RCC 7860 (cell line): ENCODE results near the gene GATA3.

Source experiments
- DNase-seq: peaks from one replicate; pipeline ENCODE4 v3.0.0-alpha.2; 2015; ENCODE audit warnings: low spot score
- FAIRE-seq: peaks from 2 replicates; lab custom pipeline; 2012; peaks lifted over from hg19 to GRCh38; lab: Jason Lieb, UNC

GATA3 gene

GRCh38 chr10:8063128-8063908 lies 8.8 kb downstream of the GATA3 start:
- FAIRE-seq (no peak), DNase-seq (no peak)

DNA sequence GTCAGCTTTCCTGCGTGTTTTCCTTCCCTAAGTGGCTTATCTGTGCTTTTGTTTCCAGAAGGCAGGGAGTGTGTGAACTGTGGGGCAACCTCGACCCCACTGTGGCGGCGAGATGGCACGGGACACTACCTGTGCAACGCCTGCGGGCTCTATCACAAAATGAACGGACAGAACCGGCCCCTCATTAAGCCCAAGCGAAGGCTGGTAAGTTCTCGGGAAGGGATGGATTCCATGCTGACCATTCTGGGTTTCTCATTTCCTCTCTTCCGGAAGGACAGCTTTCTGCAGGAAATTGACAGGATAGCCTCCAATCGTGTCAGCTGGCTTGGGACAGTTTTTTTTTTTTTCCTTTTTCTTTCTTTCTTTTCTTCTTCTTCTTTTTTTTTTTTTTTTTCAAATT lies 9.4 kb downstream of the GATA3 start:
- no peak for FAIRE-seq
- no peak for DNase-seq

GRCh38 chr10:8064436-8064835 lies 9.9 kb downstream of the GATA3 start:
- FAIRE-seq, result no peak

DNA sequence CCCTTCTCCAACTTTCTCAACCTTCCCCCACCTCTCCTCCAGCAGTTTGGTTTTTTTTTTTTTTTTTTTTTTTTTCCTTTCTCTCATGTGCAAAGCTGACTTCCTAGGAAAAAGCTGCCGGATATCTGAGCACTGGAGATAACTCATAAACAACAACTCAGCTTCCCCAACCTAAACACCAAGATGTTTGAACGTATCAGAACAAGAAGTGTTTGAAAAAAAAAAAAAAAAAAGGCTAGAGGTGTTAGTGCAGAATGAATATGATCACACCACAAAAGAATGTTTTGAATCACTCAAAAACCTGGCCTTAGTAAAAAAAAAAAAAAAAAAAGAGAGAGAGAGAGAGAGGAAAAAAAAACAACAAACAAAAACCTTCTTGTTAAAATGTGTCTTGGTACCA lies 11.2 kb downstream of the GATA3 start:
- DNase-seq (no peak), FAIRE-seq (peak; percentile 56)

More at GRCh38 chr10:8064436-8064835, 9.9 kb downstream of the GATA3 start:
- DNase-seq, result no peak

DNA sequence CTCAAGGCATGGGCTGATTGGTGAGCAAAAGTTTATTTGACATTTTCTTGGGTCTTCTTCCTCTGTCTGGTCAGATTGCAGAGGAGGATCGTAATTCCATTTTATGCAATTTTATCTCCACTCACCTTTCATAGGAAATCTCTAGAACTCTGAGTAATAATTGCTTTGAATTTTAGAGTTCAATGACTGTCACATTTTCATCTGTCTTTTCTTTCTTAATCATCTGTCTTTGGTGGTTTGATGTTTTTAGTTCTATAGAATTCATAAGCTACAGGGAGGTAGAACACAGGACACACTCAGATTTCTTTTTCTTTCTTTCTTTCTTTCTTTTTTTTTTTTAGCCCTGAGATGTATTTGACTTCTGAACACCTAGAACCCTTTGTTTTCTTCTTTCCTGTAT lies 11.6 kb downstream of the GATA3 start:
- FAIRE-seq (no peak), DNase-seq (no peak)

GRCh38 chr10:8066797-8067196 lies 12.3 kb downstream of the GATA3 start:
- FAIRE-seq, result no peak
- DNase-seq, result no peak

DNA sequence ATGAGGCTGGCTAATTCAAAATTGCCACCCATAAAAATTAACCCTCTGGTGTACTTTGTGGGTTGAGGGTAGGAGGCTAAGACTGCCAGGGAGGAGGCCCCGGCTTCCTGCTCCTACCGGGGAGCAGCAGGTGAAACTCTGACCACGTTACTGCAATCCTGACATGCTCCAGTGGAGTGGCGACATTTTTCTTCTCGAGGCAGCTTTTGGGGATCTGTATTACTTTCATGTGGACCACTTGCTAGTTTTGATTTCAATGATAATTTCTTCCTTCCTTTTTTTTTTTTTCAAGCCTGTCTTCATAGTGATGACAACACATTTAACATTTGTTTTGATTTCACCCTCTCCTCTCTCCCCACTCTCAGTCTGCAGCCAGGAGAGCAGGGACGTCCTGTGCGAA lies 14.6 kb downstream of the GATA3 start:
- FAIRE-seq (no peak), DNase-seq (no peak)

- FAIRE-seq, result no peak
- DNase-seq, result no peak
Measured at GRCh38 chr10:8069627-8070026, 15.1 kb downstream of the GATA3 start.

DNA sequence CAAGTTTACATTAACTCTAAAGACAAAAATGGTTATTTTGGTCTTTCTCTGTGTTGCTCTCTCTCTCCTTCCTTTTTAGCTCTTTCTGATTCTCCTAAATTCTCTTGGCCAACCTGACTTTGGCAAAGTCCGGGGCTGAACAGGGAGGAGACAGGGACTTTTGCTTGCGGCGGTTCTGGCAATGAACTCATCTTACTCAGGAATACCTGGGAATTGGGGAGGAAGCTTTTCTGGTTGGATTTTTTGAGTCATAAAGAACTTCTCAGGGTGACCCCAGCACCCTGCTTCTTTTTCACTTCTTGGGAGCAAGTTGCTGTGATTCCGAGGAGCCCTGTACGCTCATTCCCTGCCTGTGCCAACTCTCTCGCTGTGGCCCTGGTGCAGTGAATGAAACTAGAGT lies 16.0 kb downstream of the GATA3 start:
- DNase-seq (no peak), FAIRE-seq (no peak)

- no peak for FAIRE-seq
- no peak for DNase-seq
Measured at GRCh38 chr10:8071006-8071405, 16.5 kb downstream of the GATA3 start.

GRCh38 chr10:8071666-8072065 lies 17.2 kb downstream of the GATA3 start:
- FAIRE-seq, result no peak
- DNase-seq, result no peak

DNA sequence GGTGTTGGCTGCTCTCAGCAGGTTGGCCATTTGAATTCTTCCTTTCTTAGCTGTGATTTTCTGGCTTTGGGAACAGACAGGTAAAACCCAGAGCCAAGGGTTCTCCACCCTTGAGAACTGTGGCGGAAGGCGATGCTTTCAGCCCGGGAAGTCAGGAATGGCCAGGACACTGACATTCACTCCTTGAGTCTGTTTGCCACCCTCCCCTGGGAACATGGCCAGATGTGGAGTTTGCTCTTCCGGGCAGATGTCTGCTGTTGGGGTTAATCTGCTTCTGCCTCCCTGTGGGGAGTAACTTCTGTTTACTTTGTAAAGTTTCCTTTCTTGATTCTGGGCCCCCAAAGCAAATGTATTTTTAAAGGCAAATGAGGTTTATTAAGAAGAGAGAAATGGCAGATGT lies 17.7 kb downstream of the GATA3 start:
- DNase-seq, result no peak
- FAIRE-seq, result no peak

- FAIRE-seq (no peak), DNase-seq (no peak)
Measured at GRCh38 chr10:8073691-8074416, 19.4 kb downstream of the GATA3 start.

GRCh38 chr10:8074881-8075280 lies 20.4 kb downstream of the GATA3 start:
- FAIRE-seq (no peak), DNase-seq (no peak)

- DNase-seq (no peak), FAIRE-seq (no peak)
Measured at GRCh38 chr10:8075282-8076260, 21.1 kb downstream of the GATA3 start.

- no peak for DNase-seq
- no peak for FAIRE-seq
Measured at GRCh38 chr10:8076933-8077332, 22.4 kb downstream of the GATA3 start.

DNA sequence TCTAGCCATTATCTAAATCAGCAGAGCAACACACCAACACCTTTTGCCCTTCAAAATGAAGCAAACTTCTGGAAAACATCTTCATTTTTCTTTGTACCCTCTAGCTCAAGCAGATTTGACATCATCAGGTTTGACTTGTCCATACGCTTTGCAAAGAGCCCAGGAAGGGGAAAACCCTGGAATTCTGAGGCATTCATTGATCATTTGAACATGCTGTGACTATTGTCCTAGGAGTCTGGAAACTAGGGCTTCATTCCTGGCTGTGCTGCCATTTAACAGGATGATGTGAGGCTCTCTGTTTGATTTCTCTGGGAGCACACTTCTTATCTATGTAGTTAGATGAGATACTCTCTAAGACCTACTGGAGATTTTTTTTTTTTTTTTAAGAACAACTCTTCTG lies 23.5 kb downstream of the GATA3 start:
- FAIRE-seq, result no peak

DNA sequence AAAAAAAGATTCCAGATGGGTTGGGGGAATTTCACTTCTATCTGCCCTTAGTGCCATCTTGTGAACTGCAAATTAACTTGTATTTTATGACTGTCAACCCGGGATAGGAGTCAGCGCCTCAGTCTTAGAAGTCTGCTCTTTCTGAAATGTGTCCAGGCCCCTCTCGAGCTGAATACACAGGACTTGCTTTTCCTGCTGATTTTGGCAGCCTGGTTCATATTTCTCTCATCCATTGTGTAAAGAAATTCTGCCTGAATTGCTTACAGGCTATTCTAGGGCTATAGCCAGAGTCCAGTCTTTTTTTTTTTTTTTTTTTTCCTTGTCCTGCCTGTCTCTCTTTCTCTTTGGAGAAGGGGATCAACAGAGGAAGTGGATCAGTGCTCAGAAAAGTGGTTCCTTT lies 24.6 kb downstream of the GATA3 start:
- FAIRE-seq, result no peak
- DNase-seq, result no peak

More for the DNA sequence above, 23.5 kb downstream of the GATA3 start:
- DNase-seq, result no peak

DNA sequence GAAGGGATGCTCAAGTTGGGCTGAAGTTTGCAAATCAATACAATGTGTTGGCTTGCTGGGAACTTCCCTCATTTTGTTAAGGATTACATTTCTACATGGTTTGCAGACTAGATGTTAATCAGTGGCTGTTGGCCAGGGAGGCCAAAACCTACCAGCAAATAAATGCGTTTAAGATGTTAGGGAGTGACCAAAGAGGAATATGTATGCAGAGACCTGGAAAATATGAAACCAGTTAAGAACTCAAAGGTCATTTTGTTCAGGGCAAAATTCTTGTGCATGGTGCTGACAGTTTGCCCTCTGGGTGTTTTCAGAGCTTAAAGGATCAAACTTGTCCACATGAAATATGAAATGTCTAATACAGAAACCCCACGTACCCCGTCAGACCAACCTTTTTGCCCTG lies 30.3 kb downstream of the GATA3 start:
- FAIRE-seq, result no peak

DNA sequence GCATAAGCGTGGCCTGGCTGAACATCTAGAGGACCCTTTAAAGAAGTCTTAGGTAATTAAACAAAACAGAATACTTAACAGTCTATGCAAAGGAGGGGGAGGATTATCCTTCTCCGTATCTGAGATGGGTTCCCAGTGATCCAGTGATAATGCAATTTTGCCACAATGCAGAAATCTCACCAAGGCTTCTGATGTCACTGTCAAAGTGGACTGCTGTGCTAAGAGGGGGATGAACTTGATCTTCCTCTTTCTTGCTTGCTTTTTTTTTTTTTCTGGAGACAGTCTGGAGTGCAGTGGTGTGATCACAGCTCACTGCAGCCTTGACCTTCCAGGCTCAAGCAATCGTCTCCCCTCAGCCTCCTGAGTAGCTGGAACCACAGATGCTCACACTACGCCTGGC lies 30.8 kb downstream of the GATA3 start:
- DNase-seq (no peak), FAIRE-seq (no peak)

More for the DNA sequence above, 30.3 kb downstream of the GATA3 start:
- DNase-seq, result no peak

- FAIRE-seq, result no peak
- no peak for DNase-seq
Measured at GRCh38 chr10:8086315-8086714, 31.8 kb downstream of the GATA3 start.
